GM06990 (cell line): Measurements from ENCODE around the gene SMIM45.

Source experiments
- DNase-seq: peaks from one replicate; pipeline ENCODE4 v3.0.0-alpha.2; 2011; ENCODE audit not compliant: insufficient read length; ENCODE audit errors: extremely low read depth
- H3K27me3 ChIP-seq: replicated peaks from 2 replicates; pipeline ENCODE4 v1.6.0; 2011; ENCODE audit warnings: low read length; ENCODE audit not compliant: control insufficient read depth, insufficient read depth
- H3K36me3 ChIP-seq: 2 replicates; pipeline ENCODE4 v1.5.1; 2011; ENCODE audit warnings: low read length; ENCODE audit not compliant: control insufficient read depth, insufficient read depth
- H3K4me3 ChIP-seq: replicated peaks from 2 replicates; pipeline ENCODE4 v1.5.1; 2011; ENCODE audit warnings: low read depth, mild to moderate bottlenecking, control low read depth, low read length
- CTCF ChIP-seq: IDR thresholded peaks from 2 replicates; pipeline ENCODE4 v1.5.1; 2011; ENCODE audit warnings: low read length, control low read depth, mild to moderate bottlenecking, inconsistent platforms; ENCODE audit not compliant: insufficient read depth, poor library complexity, severe bottlenecking

The SMIM45 gene

GRCh38 chr22:41949297-41949965 is 2.5 kb upstream of the SMIM45 start:
- DNase-seq: peak; percentile 76
- peak overlapping the region; percentile 43 for H3K4me3 ChIP-seq
- no peak for TF ChIP-seq CTCF
- H3K27me3 ChIP-seq: no peaks in the 10 kb centered on the region
- no peaks in the 10 kb centered on the region for H3K36me3 ChIP-seq

- DNase-seq: no peak
These were observed 763 bp downstream of the SMIM45 start for GRCh38 chr22:41952713-41953112.

GRCh38 chr22:41957941-41958556 is 6.1 kb downstream of the SMIM45 start:
- H3K36me3 ChIP-seq: no peaks in the 10 kb centered on the region
- no peaks in the 10 kb centered on the region for H3K27me3 ChIP-seq
- no peak overlapping the region; the same call in 1 of the 2 replicates for H3K4me3 ChIP-seq
- peak; percentile 44 for DNase-seq
- no peak for TF ChIP-seq CTCF

More at GRCh38 chr22:41952713-41953112, 763 bp downstream of the SMIM45 start:
- TF ChIP-seq CTCF: no peak
- no peaks in the 10 kb centered on the region for H3K36me3 ChIP-seq
- H3K27me3 ChIP-seq: no peaks in the 10 kb centered on the region
- H3K4me3 ChIP-seq: no peak overlapping the region

GRCh38 chr22:41963453-41964111 is 11.6 kb downstream of the SMIM45 start:
- Histone ChIP-seq H3K36me3 (no peaks in the 10 kb centered on the region), H3K4me3 (no peak overlapping the region), H3K27me3 (no peaks in the 10 kb centered on the region)
- DNase-seq: no peak
- TF ChIP-seq CTCF: no peak

DNA sequence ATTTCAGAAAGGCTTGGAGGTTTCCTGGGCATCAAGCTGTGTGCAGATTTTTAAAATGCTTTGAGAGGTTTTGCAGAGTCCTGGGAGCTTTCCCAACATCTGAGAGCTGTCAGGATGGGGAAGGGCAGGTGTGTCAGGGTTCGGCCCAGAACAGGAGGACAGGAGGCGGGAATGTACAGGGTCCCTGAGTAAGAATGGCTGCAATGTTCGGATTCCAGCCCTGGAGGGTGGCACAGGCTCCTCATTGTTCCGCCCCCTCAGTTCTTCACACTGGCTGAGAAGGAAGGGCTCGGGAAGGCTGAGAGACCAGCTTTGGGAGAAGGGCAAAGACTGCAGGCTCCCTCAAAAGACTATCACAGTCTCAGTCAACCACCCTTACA is 12.2 kb downstream of the SMIM45 start:
- TF ChIP-seq CTCF: no peak
- no peak for DNase-seq
- Histone ChIP-seq H3K27me3 (no peaks in the 10 kb centered on the region), H3K4me3 (no peak overlapping the region), H3K36me3 (no peaks in the 10 kb centered on the region)
